HG02678 (cell line): ENCODE measurements around the gene SRP68.
"Not testable (repeated sequence)": the region's sequence is repeated elsewhere in the genome, so short reads cannot be mapped to it uniquely, and the experiment has no call there.

ENCODE experiments used
- ATAC-seq: cut with Tn5 transposase; IDR thresholded peaks from one replicate; pipeline ENCODE4 v1.9.1; 2021; ENCODE audit warnings: mild to moderate bottlenecking, moderate library complexity; ENCODE audit not compliant: unreplicated experiment

The SRP68 gene

DNA sequence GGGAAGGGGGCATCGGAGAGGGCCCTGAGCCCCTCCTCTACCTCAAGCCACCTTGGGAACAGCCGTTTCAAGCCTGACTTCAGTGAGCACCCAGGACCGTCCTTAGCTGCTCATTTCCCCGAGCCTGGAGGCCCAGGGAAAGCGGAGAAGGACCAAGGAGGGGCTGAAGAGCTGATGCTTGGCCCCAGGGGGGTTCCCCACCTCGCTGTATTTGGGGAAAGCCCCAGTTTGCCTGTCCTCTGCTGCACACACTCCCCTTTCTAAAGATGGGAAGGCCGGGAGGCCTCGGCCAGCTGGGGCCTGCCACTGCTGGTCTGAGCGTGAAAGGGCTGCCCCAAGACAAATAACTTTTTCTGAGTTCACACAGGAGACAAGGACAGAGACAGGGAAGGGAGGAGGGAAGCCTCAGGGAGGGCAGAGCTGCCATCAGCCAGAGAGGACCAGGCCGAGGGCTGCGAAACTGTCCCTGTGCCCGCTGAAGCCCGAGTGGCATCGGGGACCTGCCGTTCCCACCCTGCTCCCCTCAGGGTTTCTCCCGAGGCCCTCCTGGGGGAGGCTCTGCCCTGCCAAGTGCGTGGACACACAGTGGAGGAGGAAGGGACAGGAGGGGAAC, 18.3 kb upstream of the SRP68 start:
- ATAC-seq, result no peak

DNA sequence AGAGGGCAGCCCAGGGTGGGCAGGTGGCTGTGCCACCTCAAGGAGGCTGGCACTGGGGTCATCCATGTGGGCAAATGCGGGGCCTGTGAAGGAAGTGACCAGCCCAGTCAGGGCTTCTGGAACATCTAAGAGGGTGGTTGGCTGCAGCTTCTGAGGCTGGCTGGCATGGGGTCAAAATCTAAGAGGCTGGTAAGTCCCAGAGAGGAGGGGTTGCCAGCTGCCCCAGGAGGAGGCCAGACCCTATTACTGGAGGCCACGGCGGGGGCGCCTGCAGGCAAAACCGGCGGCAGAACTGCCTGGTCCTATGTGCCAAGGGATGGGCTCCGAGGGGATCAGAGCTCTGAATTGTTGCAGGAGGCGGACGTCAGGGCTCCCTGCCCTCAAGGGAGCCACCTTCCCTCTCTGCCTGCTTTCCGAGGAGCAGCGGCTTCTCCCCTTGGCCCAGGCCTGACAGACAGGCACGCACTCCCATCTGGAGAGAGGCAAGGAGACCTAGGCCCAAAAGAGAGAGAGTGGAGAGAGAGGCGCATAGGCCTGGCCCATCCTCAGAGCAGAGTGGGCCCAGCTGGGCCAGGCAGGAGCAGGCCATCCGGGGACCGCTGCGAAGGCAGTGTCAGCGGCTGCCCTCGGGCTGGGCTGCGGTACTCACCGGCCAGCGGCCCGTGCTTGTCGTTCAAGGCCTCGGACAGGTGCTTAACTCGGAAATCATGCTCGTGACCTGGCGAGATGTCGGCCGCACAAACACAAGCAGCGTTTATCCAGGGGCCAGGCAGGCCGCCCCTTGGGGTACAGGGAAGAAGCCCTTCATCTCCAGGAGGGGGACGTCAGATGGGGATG, 17.6 kb upstream of the SRP68 start:
- ATAC-seq, result no peak

DNA sequence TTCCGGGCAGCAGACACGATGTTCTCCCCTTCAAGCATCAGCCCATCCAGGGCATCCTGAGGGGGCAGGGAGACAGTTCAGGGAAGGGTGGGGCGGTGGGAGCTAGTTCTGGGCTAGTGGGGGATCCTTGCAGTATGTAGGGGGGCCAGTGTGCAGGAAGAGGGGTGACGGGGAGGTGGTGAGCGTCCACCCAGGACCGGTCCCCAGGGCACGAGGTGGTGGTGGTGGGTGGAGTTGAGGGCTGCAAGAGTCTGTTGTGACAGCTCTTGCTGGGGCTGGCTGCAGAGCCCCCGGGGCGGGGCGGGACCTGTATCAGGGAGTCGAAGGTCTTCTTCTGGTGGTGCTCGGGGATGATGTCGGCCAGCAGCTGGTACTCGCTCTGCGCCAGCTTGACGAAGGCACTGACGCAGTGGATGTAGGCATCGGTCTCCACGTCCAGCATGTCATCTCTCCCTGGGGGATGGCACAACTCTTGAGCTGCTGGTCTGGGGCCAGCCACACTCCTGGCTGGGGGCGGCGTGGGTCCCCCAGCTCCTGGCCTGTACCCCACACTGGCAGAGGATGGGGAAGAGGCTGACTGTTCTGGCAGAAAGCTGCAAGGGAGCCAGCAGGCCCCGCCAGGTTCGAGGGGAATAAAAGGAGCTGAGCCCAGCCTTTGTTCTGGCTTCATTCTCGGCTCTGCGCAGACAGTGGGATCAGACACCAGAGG, 16.7 kb upstream of the SRP68 start:
- no peak for ATAC-seq

DNA sequence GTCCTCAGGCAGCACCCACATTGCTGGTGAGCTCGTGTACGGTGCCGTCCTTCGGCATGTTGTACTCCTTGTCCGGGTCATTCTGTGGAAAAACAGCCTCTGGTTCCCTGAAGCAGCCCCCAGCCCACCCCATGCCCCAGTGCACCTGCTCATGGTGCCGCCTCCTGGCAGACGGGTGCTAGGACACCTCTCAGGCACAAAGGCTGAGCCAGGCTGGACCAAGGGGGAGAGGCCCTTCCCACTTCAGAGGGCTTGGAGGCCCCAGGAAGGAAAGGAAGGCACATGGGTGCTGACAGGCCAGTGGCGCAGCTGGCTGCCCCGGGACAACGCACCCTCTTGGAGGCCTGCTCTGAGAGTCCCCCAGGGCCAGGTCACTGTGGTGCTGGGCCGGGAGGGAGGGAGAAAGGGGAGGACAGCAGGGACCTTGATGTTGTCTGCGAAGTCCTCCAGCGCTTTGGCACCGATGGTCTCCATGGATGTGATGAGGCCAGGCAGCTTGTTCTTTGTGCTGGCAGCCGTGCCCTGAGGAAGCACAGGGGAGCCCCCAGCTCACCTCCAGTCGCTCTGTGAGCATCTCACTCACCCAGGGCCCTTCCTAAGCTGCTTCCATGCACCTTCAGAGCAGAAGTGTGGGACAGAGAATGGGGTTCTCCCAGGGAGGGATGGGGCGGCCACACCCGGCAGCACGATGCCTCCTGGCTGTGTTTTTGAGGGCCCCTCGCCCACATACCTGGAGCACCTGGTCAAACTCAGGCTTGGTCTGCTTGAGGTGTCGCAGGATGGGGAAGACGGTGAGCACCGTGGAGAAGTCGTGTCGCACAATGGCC, 15.9 kb upstream of the SRP68 start:
- ATAC-seq, result no peak

DNA sequence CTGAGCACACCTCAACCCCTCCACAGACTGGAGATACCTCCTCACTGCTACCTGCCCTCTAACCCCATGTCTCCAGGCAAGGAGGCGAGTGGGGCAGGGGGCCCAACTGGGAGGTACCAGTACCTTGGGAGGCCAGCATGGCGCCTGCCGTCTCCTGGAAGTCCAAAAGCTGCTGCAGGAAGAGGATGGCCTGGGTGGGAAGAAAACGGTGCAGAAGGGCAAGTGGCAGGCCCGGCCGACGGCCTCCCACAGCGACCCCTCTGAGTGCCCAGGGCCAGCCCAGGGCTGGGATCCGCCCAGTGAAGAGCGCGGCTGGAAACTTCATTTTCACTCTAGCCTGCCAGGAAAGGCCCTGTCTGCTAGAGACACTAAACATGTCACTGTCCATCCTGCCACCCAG, 15.2 kb upstream of the SRP68 start:
- no peak for ATAC-seq

DNA sequence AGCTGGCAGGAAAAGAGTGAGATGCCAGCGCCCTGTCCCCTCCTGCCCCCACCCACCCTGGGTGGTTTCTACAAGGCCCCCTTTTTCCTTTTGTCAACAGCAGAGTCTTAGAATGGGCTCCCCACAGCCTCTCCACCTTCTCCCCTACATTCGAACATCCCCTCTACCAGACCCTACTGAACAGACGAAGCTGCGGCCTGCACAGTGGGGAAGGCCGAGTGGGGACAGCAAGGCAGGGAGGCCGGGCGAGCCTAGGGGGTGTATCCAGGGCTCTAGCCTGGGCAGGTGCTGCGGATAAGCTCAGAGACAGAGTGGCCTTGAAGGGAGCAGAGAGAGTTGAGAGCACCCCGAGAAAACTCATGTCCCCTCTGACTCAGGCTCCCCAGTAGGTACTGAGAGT, 14.1 kb upstream of the SRP68 start:
- no peak for ATAC-seq

DNA sequence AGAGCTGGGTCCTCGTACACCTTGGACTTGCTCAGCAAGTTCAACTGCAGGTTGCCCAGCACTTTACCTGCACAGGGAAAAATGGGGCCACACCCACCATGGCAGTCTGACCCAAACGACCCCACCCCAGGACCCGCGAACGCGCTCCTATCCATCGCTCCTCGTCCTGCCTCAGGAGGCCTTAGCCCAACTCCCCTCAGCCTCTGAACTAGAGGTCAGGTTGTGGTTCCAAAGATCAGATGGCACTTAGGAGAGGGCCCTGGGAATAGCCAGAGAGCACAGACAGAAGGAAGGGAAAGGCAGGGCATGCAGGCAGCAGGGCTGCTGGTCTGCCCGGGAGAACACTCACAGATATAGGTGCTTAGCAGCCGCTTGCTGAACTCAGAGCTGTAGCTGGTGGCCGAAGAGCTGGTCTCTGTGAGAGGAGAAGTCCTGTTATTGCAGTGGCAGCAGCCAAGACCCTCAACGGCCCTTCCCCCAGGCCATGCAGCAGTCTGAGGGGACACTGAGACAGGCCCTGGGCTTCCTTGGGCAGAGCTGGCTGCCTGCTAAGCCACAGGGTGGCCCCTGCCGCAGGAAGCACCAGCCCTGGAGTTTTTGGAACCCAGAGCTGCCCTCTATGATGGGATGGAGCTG, 13.5 kb upstream of the SRP68 start:
- ATAC-seq, result no peak

DNA sequence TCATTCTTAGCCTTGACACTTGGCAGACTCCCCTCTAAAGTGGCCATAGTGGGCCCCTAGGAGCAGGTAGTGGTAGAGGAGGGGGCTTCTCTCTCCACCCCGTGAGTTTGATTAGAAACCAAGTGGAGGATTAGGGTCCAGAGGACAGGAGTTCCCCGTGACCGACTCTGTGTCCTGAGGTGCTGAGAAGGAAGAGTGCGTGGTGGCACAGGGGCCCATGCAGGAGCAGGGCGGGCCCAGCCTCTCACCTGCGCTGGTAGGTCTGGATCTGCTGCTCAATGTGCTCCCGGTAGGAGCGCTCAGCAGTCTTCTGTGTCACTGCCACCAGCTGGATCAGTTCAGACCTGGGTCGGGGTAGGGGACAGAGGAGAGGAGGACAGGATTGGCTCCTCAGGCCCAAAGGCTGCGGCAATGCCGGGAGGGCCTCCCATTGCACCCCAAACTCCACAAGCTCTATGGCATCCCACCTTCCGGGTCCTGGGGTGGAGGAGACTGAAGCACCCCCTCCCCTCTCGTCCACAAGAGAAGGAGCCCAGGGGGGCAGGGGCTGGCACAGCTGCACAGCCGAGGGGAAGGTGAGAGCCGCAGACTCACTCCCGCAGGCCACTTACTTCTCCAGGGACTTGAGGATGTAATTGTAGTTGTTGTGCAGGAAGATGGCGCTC, 12.9 kb upstream of the SRP68 start:
- ATAC-seq, result no peak

DNA sequence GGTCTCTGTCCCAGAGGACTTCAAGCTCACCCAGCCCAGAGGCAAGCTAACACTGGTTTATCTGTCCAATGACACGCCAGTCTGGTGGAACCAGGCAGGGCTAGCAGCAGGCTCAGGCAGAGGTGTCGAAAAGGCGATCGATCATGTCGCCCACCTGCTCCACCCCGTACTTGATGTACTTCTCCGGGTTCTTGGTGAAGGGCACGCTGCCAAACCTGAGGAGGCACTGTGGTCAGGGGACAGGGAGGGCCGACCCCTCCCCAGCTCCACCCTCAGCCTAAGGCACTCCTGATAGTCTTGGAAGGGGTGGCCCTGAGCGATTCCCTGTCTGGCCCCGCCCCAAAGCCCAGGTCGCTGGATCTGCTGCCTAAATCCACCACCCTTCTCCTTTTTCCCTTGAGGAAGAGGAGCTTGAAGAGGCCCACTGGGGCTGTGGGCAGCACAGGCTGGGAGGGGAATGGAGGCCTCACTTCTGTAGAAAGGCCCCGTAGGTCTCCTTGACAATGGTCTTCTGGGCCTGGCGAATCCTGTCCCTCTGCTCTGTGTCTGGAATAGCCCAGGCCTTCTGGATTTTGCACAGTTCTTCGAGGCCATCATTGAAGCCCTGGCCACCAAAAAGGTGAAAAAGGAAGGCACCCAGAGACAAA, 11.3 kb upstream of the SRP68 start:
- no peak for ATAC-seq

DNA sequence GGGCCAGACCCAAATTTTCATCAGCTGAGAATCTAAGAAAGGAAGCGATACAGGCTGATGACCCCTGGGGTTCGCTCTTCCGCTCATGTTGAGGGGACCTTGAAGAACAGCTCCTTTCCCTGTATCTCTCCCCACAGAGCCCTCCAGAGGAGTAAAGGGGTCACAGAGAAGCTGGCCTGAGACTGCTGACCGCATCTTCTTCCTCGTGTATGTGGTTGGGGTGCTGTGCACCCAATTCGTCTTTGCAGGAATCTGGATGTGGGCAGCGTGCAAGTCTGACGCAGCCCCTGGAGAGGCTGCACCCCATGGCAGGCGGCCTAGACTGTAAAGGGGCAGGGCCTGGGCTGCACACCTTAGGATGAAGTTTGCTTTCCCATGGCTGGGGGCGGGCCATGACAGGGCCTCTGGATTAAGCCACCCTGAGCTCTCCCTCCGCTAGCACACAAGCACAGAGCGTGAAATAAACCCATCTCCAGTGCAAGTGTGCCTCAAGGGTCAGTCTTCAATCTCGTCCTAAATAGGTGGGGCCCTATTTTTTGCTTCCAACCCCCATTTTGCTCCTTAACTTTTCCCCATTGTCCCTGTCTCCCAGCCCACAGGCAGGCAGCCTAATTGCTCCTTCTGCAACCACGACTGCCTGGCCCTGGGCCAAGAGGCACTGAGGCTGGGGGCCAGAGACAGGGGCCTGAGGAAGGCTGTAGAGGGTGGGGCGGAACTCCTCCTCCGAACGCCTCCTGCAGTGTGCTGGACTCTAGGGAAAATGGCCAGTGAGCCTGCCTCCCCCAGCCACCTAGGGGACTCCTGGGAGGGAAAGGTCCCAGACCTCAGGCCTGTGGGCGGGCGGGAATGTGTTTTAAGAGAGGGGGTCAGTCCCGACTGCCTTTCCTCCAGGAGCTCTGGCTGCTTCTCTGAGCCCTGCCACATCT, 10.3 kb upstream of the SRP68 start:
- ATAC-seq, result no peak

DNA sequence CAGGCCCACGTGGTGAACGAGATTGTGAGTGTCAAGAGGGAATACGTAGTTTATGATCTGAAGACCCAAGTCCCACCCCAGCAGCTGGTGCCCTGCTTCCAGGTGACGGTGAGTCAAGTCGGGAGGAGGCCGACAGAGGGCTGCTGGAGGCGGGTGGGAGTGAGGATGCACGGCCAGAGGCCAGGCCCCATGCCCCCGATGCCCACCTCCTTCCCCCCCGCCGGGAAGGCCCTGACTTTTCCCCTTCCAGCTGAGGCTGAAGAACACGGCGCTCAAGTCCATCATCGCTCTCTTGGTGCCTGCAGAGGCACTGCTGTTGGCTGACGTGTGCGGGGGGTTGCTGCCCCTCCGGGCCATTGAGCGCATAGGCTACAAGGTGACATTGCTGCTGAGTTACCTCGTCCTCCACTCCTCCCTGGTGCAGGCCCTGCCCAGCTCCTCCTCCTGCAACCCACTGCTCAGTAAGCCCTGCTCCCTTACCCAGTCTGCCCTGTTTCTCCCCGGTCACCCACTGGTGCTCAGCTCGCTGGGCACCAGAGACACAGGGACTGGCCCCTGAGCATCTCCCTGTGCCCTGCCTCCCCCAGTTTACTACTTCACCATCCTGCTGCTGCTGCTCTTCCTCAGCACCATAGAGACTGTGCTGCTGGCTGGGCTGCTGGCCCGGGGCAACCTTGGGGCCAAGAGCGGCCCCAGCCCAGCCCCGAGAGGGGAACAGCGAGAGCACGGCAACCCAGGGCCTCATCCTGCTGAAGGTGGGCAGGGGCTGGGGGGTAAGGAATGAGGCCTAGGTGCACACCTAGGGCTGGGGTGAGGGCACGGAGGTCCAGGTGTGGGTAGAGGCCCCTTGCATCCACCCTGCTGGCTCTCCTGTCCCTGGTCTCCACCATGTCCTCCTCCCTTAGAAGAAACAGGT, 9.2 kb upstream of the SRP68 start:
- ATAC-seq, result no peak

DNA sequence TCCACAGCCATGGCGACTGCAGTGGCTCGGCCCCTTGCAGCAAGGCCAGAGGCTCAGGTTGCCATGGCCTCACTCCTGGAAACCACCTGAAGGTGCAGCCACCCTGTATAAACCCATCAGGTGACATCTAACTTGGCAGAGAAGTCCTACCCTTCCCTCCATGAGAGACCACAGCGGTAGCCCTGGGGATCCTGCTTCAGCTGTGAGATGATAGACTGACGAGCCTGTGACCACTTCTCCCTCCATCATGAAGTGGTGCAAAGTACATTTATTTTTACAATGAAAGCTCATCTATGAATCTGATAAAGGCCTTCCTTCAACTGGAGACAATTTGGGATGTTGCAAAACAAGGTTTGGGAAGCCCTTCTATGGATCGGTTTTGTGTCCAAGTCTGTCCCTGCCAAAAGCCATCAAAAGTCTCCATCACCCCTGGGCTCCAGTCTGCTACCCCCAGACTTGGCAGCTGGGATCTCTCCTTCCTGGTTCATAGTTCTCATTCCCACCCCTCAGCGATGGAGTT, 8.5 kb upstream of the SRP68 start:
- ATAC-seq, result no peak

DNA sequence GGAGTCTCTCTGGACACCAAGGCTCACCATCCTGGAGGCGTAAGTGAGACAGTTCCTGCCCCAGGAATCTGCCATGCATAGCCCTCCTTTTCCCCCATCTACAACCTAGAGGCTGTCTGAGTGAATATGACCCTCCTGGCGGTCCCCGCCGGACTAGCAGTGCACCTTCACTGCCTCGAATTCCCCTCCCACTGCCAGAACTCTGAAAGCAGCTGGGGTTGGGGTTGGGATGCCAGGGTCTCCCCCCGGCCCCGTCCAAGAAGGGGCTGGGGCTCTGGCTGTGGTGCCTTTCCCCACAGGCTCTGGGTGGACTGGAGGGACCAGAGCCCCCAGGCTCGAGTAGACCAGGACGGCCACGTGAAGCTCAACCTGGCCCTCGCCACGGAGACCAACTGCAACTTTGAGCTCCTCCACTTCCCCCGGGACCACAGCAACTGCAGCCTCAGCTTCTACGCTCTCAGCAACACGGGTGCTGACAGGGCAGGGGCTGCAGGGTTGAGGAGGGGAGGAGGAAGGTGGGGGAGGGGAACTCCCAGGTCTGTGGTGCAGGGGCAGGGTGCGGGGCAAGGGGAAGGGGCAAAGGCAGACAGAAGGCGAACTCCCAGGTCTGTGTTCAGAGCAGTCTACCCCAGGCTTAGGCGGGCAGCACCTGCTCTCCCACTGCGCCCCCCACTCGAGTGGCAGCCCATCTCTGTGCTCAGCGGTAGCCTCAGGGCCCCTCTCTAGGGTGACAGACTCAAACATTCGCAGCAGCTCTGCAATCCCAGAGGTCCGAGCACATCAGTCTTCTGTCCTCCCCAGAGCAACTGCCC, 7.8 kb upstream of the SRP68 start:
- no peak for ATAC-seq

DNA sequence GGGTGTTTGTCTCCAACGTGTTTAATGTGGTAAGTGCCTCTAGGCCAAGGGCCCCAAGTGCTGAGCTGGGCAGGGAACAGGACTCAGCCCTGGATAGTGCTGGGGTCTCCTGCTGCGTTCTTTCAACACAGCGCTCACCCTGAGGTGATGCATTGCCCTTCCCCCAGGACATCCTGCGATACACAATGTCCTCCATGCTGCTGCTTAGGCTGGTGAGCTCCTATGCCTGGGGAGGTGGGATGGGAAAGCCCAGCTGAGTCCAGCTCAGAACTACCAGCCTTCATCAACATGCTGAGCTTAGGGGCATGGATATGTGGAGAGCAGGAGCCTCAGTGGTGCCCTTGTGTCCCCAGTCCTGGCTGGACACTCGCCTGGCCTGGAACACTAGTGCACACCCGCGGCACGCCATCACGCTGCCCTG, 7.2 kb upstream of the SRP68 start:
- ATAC-seq, result no peak

DNA sequence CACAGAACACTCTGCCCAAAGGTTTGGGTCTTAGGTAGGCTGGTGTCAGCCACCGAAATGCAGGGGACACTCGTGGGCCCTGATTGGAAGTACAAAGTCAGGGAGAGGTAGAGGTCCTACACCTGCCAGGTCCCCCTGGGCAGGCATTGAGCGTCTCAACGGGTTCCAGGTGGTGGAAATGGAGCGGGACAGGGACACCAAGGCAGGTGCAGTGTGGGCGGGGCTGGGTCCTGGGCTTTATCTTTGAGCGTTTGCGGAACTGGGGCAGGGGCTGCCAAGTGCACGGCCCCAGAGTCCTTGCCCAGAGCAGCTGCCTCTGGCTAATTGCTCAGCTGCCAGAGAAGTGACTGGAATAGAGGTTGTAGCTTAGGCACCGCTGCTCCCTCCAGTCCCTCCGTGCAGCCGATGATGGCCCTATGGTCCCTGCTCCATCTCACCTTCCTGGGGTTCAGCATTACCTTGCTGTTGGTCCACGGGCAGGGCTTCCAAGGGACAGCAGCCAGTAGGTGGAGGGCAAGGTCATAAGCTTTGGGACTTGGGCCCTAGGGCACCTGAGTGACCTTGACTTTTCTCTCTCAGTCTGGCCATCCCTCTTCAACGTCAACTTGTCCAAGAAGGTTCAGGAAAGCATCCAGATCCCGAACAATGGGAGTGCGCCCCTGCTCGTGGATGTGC, 6.7 kb upstream of the SRP68 start, which contains the start of gene ZACN:
ZACN (plus strand) TSS at position 323 of the 675 bp plus-strand sequence; CDS start at position 406, 83 bp downstream.
- no peak for ATAC-seq

DNA sequence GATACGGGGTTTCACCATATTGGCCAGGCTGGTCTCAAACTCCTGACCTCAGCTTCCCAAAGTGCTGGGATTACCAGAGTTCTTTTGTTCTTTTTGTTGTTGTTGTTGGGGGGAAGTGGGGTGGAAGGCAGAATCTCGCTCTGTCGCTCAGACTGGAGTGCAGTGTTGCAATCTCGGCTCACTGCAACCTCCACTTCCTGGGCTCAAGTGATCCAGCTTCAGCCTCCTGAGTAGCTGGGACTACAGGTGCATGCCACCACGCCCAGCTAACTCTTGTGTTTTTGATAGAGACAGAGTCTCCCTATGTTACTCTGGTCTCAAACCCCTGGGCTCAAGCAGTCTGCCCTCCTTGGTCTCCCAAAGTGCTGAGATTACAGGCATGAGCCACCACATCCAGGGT, 6.1 kb upstream of the SRP68 start:
- ATAC-seq, result not testable (repeated sequence)
